SK-N-SH (cell line): ENCODE results near the gene CACNA2D3. TPM values are rescaled to one million over a fixed set of nuclear protein-coding genes. Genes with fewer than 3 reads are reported as not detected.

Experiments
- CTCF ChIA-PET: fragments of 300-600, 350-600 bp; formaldehyde crosslinking; extraction: SDS; loops from one replicate; lab custom pipeline; 2021; lab: Yijun Ruan, JAX
- POLR2A ChIA-PET: fragments of 350-600 bp; sonication (Branson Sonifier 250); formaldehyde crosslinking; extraction: SDS; loops from one replicate; lab custom pipeline; 2020; ENCODE audit warnings: antibody characterized with exemption, inconsistent platforms; lab: Yijun Ruan, JAX
- DNase-seq: peaks from one replicate; pipeline ENCODE4 v3.0.0; 2012
- H2AFZ ChIP-seq: fragments of 200-600 bp; sonication (generic); 2 replicates; pipeline ENCODE4 v1.8.1; 2016; ENCODE audit warnings: antibody characterized with exemption, mild to moderate bottlenecking, low read depth
- H3F3A ChIP-seq: fragments of 200-600 bp; sonication (generic); replicated peaks from 2 replicates; pipeline ENCODE3; 2016; ENCODE audit warnings: antibody characterized with exemption, mild to moderate bottlenecking; ENCODE audit not compliant: insufficient read depth
- H3K27ac ChIP-seq, 2 experiments: fragments of 200-500 bp in 1 of 2; fragments of 200-600 bp in 1 of 2; sonication (Bioruptor generic) in 1 of 2; sonication (generic), shearing (Covaris generic) in 1 of 2; 2 replicates each; pipeline versions ENCODE4 v1.5.1 to v1.6.1; 2014 to 2016; ENCODE audit warnings: low read depth in 2 of 2, inconsistent platforms in 1 of 2, low read length in 1 of 2, mild to moderate bottlenecking in 1 of 2, mixed read lengths in 1 of 2
- H3K27me3 ChIP-seq: fragments of 200-600 bp; sonication (generic), shearing (Covaris generic); 2 replicates; pipeline ENCODE4 v1.6.1; 2016; ENCODE audit warnings: mixed run types; ENCODE audit not compliant: insufficient read depth
- H3K36me3 ChIP-seq, 2 experiments: fragments of 200-500 bp in 1 of 2; fragments of 200-600 bp in 1 of 2; sonication (Bioruptor generic) in 1 of 2; sonication (generic) in 1 of 2; replicated peaks in 1 of 2; 2 replicates each; pipeline versions ENCODE3 to v1.5.1; 2014 to 2016; ENCODE audit warnings: low read length in 1 of 2, mild to moderate bottlenecking in 1 of 2; ENCODE audit not compliant: insufficient read depth in 2 of 2, control insufficient read depth in 1 of 2
- H3K4me1 ChIP-seq, 2 experiments: fragments of 200-500 bp in 1 of 2; fragments of 200-600 bp in 1 of 2; sonication (Bioruptor generic) in 1 of 2; sonication (generic), shearing (Covaris generic) in 1 of 2; 2 replicates each; pipeline versions ENCODE4 v1.5.1 to v1.6.1; 2014 to 2016; ENCODE audit warnings: low read depth in 1 of 2, low read length in 1 of 2, mixed run types in 1 of 2; ENCODE audit not compliant: insufficient read depth in 2 of 2, control insufficient read depth in 1 of 2
- H3K4me2 ChIP-seq: fragments of 200-600 bp; sonication (generic), shearing (Covaris generic); 2 replicates; pipeline ENCODE4 v1.6.1; 2017; ENCODE audit warnings: mixed run types
- H3K4me3 ChIP-seq, 2 experiments: fragments of 200-500 bp in 1 of 2; fragments of 200-600 bp in 1 of 2; sonication (Bioruptor generic) in 1 of 2; sonication (generic), shearing (Covaris generic) in 1 of 2; 2 replicates each; pipeline versions ENCODE4 v1.5.1 to v1.8.1; 2014 to 2016; ENCODE audit warnings: low read depth in 2 of 2, inconsistent platforms in 1 of 2, low read length in 1 of 2, mild to moderate bottlenecking in 1 of 2, mixed read lengths in 1 of 2, moderate library complexity in 1 of 2
- H3K79me2 ChIP-seq: fragments of 200-600 bp; sonication (generic); 2 replicates; pipeline ENCODE4 v1.8.1; 2017; ENCODE audit warnings: mild to moderate bottlenecking; ENCODE audit not compliant: insufficient read depth
- H3K9ac ChIP-seq: fragments of 200-600 bp; sonication (generic); 2 replicates; pipeline ENCODE4 v1.6.1; 2017; ENCODE audit warnings: mixed run types
- H3K9me2 ChIP-seq: fragments of 200-600 bp; sonication (generic); 2 replicates; pipeline ENCODE4 v1.6.1; 2017; ENCODE audit warnings: mixed run types
- H3K9me3 ChIP-seq: fragments of 200-600 bp; sonication (generic); 2 replicates; pipeline ENCODE4 v1.6.1; 2017; ENCODE audit warnings: mixed run types, mild to moderate bottlenecking, moderate library complexity
- H4K20me1 ChIP-seq: fragments of 200-600 bp; sonication (generic); 2 replicates; pipeline ENCODE4 v1.6.1; 2017; ENCODE audit warnings: mild to moderate bottlenecking, mixed run types; ENCODE audit not compliant: insufficient read depth
- EP300 ChIP-seq, 2 experiments: IDR thresholded peaks; 2 replicates each; pipeline versions ENCODE4 v1.4.0 to v1.6.1; 2012; ENCODE audit warnings: borderline replicate concordance in 1 of 2, low read depth in 1 of 2, low read length in 1 of 2
- FOSL2 ChIP-seq: IDR thresholded peaks from 2 replicates; pipeline ENCODE4 v1.4.0; 2012; ENCODE audit warnings: low read depth, mild to moderate bottlenecking, moderate library complexity, borderline replicate concordance
- FOXJ3 ChIP-seq: sonication (generic); formaldehyde crosslinking; IDR thresholded peaks from 2 replicates; pipeline ENCODE4 v1.5.1; 2020; ENCODE audit warnings: mild to moderate bottlenecking, missing genetic modification reagents
- FOXM1 ChIP-seq: IDR thresholded peaks from 2 replicates; pipeline ENCODE4 v1.4.0; 2012; ENCODE audit warnings: low read depth, mild to moderate bottlenecking
- GABPA ChIP-seq: IDR thresholded peaks from 2 replicates; pipeline ENCODE4 v1.4.0; 2012; ENCODE audit warnings: low read depth, mild to moderate bottlenecking
- GATA2 ChIP-seq: sonication (generic); formaldehyde crosslinking; IDR thresholded peaks from 2 replicates; pipeline ENCODE4 v1.5.0; 2020; ENCODE audit warnings: mild to moderate bottlenecking, missing genetic modification reagents
- JUND ChIP-seq: IDR thresholded peaks from 2 replicates; pipeline ENCODE4 v1.4.0; 2012
- MXI1 ChIP-seq: IDR thresholded peaks from 2 replicates; pipeline ENCODE4 v1.6.1; 2012; ENCODE audit warnings: mild to moderate bottlenecking, low read depth, low read length, improper control_type of control experiment
- NRF1 ChIP-seq: IDR thresholded peaks from 2 replicates; pipeline ENCODE4 v1.6.1; 2012; ENCODE audit warnings: low read depth, mild to moderate bottlenecking, low read length
- POLR2AphosphoS5 ChIP-seq: IDR thresholded peaks from 2 replicates; pipeline ENCODE4 v1.6.1; 2012; ENCODE audit warnings: low read depth, low read length
- RAD21 ChIP-seq: IDR thresholded peaks from 2 replicates; pipeline ENCODE4 v1.6.1; 2012; ENCODE audit warnings: mild to moderate bottlenecking, low read length
- RCOR1 ChIP-seq: fragments of 150-350 bp; IDR thresholded peaks from 2 replicates; pipeline ENCODE4 v1.6.1; 2017; ENCODE audit warnings: antibody characterized with exemption, low read length
- RXRA ChIP-seq: IDR thresholded peaks from 2 replicates; pipeline ENCODE4 v1.4.0; 2012; ENCODE audit warnings: low read depth, mild to moderate bottlenecking, borderline replicate concordance
- SIN3A ChIP-seq: IDR thresholded peaks from 2 replicates; pipeline ENCODE4 v1.6.1; 2012; ENCODE audit warnings: low read depth, mild to moderate bottlenecking, low read length, moderate library complexity, borderline replicate concordance
- SMC3 ChIP-seq: IDR thresholded peaks from 2 replicates; pipeline ENCODE4 v1.6.1; 2012; ENCODE audit warnings: low read depth, low read length, improper control_type of control experiment
- TAF1 ChIP-seq: IDR thresholded peaks from 2 replicates; pipeline ENCODE4 v1.6.1; 2012; ENCODE audit warnings: low read depth, mild to moderate bottlenecking, low read length, moderate library complexity, borderline replicate concordance
- TCF12 ChIP-seq: IDR thresholded peaks from 2 replicates; pipeline ENCODE4 v1.4.0; 2012
- TEAD4 ChIP-seq: IDR thresholded peaks from 2 replicates; pipeline ENCODE4 v1.4.0; 2012; ENCODE audit warnings: mild to moderate bottlenecking, borderline replicate concordance; ENCODE audit not compliant: insufficient read depth
- YY1 ChIP-seq: IDR thresholded peaks from 2 replicates; pipeline ENCODE4 v1.4.0; 2012; ENCODE audit warnings: low read depth, mild to moderate bottlenecking
- WGBS: methylation state at CpG from one replicate; pipeline ENCODE4 v1.1.6; 2017; ENCODE audit warnings: low lambda C conversion rate; 5-methylcytosine and 5-hydroxymethylcytosine counted together
- polyA plus RNA-seq, 3 experiments: library from polyadenylated mRNA; depleted of rRNA; stranded (reverse); fragments of >200 nt; gene quantifications; 2 replicates each; pipeline ENCODE4 v1.2.3, GENCODE V29; 2012
- TF ChIP-seq, protein P1 (sequence below): fragments of 150-350 bp; IDR thresholded peaks from 2 replicates; pipeline ENCODE4 v1.6.1; 2017; ENCODE audit warnings: antibody characterized with exemption, low read length, low read depth, borderline replicate concordance
- TF ChIP-seq, protein P2 (sequence below): IDR thresholded peaks from 2 replicates; pipeline ENCODE4 v1.4.0; 2012; ENCODE audit warnings: low read depth
- TF ChIP-seq, protein P3 (sequence below): fragments of 200-600 bp; sonication (generic); IDR thresholded peaks from 2 replicates; pipeline ENCODE4 v1.6.1; 2017; ENCODE audit warnings: antibody characterized with exemption, mild to moderate bottlenecking, moderate library complexity

CACNA2D3 gene
- polyA plus RNA-seq, 1 of the 3 experiments (the other 2 are of a cell fraction): 0.15 TPM

DNA sequence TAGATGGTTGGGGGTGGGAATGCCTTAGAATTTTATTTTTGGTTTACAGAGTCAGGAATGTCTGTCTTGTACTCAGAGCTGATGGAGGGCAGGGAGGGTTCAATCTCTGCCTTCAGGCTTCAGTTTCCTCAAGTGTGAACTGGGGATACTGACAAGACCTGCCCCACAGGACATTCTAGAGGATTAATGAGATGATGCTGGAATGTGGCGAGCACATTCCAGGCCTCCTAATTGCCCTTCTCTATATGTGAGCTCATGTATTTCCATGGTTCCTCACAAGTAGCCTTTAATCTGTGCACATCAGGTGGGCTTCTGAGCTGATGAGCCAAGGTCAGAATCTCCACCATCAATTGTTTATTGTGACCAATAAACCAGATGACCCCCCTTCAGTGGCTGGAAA, 90.4 kb downstream of the CACNA2D3 start:
- Histone ChIP-seq H3K79me2 (no peaks in the 10 kb centered on the region), H4K20me1 (no peaks in the 10 kb centered on the region), H3K4me2 (no peak overlapping the region), H3K27ac (no peak overlapping the region), H3K4me3 (no peak overlapping the region), H3K9me3 (no peaks in the 10 kb centered on the region), H3K9ac (no peak overlapping the region), H3K36me3 (no peaks in the 10 kb centered on the region), H2AFZ (no peak overlapping the region), H3F3A (no peaks in the 10 kb centered on the region), H3K9me2 (no peaks in the 10 kb centered on the region), H3K4me1 (no peaks in the 10 kb centered on the region), H3K27me3 (no peaks in the 10 kb centered on the region)
- CTCF ChIA-PET: interaction anchor here (1.3 kb wide), 1 partner anchor 66 kb away, joined by 3 read pairs; no protein-coding TSS in a partner anchor
- TF ChIP-seq JUND (no peak), TAF1 (no peak), SIN3A (no peak), SMC3 (no peak), FOSL2 (no peak), POLR2AphosphoS5 (no peak), TEAD4 (no peak), FOXJ3 (CRISPR knock-in tag) (no peak), RCOR1 (no peak), FOXM1 (no peak), TCF12 (no peak)
- TF ChIP-seq, protein P1, sequence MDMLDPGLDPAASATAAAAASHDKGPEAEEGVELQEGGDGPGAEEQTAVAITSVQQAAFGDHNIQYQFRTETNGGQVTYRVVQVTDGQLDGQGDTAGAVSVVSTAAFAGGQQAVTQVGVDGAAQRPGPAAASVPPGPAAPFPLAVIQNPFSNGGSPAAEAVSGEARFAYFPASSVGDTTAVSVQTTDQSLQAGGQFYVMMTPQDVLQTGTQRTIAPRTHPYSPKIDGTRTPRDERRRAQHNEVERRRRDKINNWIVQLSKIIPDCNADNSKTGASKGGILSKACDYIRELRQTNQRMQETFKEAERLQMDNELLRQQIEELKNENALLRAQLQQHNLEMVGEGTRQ: no peak
- TF ChIP-seq, protein P2, sequence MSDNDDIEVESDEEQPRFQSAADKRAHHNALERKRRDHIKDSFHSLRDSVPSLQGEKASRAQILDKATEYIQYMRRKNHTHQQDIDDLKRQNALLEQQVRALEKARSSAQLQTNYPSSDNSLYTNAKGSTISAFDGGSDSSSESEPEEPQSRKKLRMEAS: no peak
- WGBS: no CpG with 5 or more reads among the region's 1 CpG
- POLR2A ChIA-PET: no interaction called here
- no peak for DNase-seq

DNA sequence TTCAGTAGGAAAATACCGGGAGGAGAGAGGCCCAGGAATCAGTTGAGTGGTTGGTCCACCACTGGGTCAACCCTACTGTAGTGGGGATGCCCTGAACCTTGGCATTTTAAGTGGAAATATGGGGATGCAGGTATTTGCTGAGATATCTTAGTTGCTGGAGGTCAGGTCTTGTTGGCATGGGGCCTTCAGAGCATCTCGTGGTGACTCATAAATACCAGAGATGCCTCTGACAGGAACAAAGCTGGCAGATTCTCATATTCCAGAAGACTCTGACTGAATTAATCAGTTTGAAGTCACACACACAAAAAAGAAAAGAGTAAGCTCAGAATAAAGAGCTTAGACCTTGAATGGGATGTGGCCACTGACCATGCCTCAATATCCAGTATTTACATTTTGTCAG, 91.6 kb downstream of the CACNA2D3 start:
- 11% methylated on average over 2 of the region's 2 CpGs for WGBS
- no peaks in the 10 kb centered on the region for H3K79me2 ChIP-seq
- no peak overlapping the region for H3K9ac ChIP-seq
- no peaks in the 10 kb centered on the region for H4K20me1 ChIP-seq
- H3K36me3 ChIP-seq: no peaks in the 10 kb centered on the region
- no peak overlapping the region for H2AFZ ChIP-seq
- ChIA-PET CTCF (interaction anchor here (1.8 kb wide), 1 partner anchor 67 kb away, joined by 5 read pairs; no protein-coding TSS in a partner anchor), POLR2A (no interaction called here)
- H3K9me3 ChIP-seq: no peaks in the 10 kb centered on the region
- no peak overlapping the region for H3K4me2 ChIP-seq
- H3K9me2 ChIP-seq: no peaks in the 10 kb centered on the region
- no peak for DNase-seq
- no peak overlapping the region for H3K4me3 ChIP-seq
- H3K27ac ChIP-seq: no peak overlapping the region
- H3K4me1 ChIP-seq: no peaks in the 10 kb centered on the region
- no peaks in the 10 kb centered on the region for H3K27me3 ChIP-seq
- no peaks in the 10 kb centered on the region for H3F3A ChIP-seq
- TF ChIP-seq RXRA (no peak), GABPA (no peak), GATA2 (no peak), NRF1 (no peak), YY1 (no peak), FOXM1 (no peak), SIN3A (no peak), POLR2AphosphoS5 (no peak), TEAD4 (no peak), MXI1 (no peak), JUND (no peak), RAD21 (no peak), EP300 (IDR thresholded peaks at IDR 0.05; ENCODE audit: borderline replicate concordance in 1 of 2, low read depth in 1 of 2, low read length in 1 of 2) (no peak)
- TF ChIP-seq, protein P1: no peak
- TF ChIP-seq, protein P3, sequence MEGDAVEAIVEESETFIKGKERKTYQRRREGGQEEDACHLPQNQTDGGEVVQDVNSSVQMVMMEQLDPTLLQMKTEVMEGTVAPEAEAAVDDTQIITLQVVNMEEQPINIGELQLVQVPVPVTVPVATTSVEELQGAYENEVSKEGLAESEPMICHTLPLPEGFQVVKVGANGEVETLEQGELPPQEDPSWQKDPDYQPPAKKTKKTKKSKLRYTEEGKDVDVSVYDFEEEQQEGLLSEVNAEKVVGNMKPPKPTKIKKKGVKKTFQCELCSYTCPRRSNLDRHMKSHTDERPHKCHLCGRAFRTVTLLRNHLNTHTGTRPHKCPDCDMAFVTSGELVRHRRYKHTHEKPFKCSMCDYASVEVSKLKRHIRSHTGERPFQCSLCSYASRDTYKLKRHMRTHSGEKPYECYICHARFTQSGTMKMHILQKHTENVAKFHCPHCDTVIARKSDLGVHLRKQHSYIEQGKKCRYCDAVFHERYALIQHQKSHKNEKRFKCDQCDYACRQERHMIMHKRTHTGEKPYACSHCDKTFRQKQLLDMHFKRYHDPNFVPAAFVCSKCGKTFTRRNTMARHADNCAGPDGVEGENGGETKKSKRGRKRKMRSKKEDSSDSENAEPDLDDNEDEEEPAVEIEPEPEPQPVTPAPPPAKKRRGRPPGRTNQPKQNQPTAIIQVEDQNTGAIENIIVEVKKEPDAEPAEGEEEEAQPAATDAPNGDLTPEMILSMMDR: no peak
